Astrocyte of the spinal cord (primary cell): ENCODE measurements around the gene SDF4.
"Not testable (repeated sequence)": the region's sequence is repeated elsewhere in the genome, so short reads cannot be mapped to it uniquely, and the experiment has no call there.

Experiments used
- DNase-seq: peaks from one replicate; pipeline ENCODE4 v3.0.0; 2011; ENCODE audit warnings: low read depth, low spot score
- H3K4me3 ChIP-seq: 2 replicates; pipeline ENCODE4 v1.5.1; 2011; ENCODE audit warnings: low read depth, mild to moderate bottlenecking, low read length, moderate library complexity
- CTCF ChIP-seq: IDR thresholded peaks from 2 replicates; pipeline ENCODE4 v1.5.1; 2012; ENCODE audit warnings: low read depth, mild to moderate bottlenecking, low read length, inconsistent platforms
- in situ Hi-C: cut with HindIII; loops from 2 replicates; pipeline ENCODE4 v1.10.0; 2017; ENCODE audit warnings: low sequenced_read_pairs

Gene SDF4

GRCh38 chr1:1177452-1178206 is 54.2 kb downstream of the SDF4 start:
- no peak for DNase-seq
- no peak for TF ChIP-seq CTCF
- H3K4me3 ChIP-seq: no peak overlapping the region
- in situ Hi-C loops: no loop called here

DNA sequence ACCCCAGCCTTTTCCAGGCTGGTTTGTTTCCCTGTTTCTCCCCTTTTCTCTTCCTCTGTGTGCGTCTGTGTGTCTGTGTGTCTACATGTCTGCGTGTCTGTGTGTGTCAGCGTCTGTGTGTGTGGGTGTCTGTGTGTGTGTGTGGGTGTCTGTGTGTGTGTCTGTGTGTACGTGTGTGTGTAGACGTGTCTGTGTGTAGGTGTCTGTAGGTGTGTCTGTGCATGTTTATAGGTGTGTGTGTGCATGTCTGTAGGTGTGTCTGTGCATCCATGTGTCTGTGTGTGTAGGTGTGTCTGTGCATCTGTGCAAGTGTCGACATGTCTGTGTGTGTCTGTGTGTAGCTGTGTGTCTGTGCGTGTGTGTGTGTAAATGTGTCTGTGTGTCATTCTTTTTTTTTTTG is 54.9 kb downstream of the SDF4 start:
- DNase-seq: no peak
- no peak for TF ChIP-seq CTCF
- in situ Hi-C loops: no loop called here
- no peak overlapping the region for H3K4me3 ChIP-seq

DNA sequence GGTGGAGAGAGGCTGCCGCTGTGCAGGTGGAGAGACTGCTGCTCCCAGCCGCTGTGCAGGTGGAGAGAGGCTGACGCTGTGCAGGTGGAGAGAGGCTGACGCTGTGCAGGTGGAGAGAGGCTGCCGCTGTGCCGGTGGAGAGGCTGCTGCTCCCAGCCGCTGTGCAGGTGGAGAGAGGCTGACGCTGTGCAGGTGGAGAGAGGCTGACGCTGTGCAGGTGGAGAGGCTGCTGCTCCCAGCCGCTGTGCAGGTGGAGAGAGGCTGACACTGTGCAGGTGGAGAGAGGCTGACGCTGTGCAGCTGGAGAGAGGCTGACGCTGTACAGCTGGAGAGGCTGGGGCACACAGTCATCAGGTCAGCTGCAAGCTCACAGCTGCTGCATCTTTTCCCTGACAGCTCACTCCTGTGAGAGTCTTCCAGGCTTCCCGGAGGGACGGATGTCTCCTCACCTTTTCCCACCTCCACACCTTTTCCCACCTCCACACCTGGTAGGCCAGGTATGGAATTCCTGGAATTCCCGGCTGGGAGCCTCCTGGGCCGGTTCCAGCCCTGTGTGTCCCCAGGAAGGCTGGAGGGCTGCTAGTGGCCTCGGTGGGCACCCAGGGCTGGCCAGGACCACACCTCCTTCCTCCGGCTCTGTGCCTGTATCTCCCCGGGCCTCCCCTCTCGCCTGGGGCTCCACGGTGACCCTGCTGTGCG is 55.6 kb downstream of the SDF4 start:
- in situ Hi-C loops, DNase-seq, H3K4me3 ChIP-seq: not testable (repeated sequence)

- no peak overlapping the region for H3K4me3 ChIP-seq
- DNase-seq: no peak
- TF ChIP-seq CTCF: no peak
- in situ Hi-C loops: no loop called here
Observed at GRCh38 chr1:1175221-1176062, 56.4 kb downstream of the SDF4 start.

DNA sequence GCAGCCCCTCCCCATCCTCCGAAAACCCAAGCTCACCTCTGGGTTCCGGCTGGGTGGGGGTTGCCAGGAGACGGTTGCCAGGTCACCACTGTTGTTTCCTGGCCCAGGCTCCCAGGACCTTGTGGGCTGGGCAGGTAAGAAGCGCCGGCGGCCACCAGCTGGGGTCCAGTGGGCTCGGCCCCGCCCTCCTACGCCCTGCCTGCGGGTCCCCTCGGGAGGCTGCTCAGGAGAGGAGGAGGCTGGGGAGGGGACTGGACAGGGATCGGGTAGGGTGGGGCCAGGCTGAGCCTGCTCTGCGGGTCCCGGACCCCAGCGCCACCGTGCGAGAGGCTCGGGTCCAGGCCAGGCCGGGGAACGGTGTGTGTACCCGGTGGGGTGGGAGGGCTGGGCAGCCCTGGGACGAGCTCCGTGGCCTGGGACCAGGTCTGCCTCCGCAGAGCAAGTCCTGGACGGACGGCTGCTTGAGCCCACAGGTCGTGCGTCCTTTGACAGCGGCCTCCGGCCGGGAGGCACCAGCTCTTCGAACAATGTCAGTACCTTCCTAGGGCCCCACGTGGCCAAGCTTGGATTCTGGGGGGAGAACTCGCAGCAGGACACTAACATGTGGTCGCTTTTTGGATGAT is 57.9 kb downstream of the SDF4 start, which contains the start of gene TTLL10:
Gene TTLL10, plus strand, starts transcription at position 88 of the 623 bp plus-strand sequence. CDS start 5,336 bp downstream, outside the sequence.
- H3K4me3 ChIP-seq: no peak within 1 kb of the TSS
- no peak for TF ChIP-seq CTCF
- in situ Hi-C loops: no loop called here
- DNase-seq: no peak

GRCh38 chr1:1173061-1173792 is 58.6 kb downstream of the SDF4 start:
- in situ Hi-C loops: no loop called here
- H3K4me3 ChIP-seq: no peak overlapping the region
- no peak for TF ChIP-seq CTCF
- DNase-seq: no peak
